Panc1 (cell line): ENCODE measurements around the gene NTN4.

Experiments used
- CTCF ChIP-seq: fragments of 450-650 bp; IDR thresholded peaks from 2 replicates; pipeline ENCODE4 v1.5.1; 2017; ENCODE audit warnings: mild to moderate bottlenecking
- SIN3A ChIP-seq: IDR thresholded peaks from 2 replicates; pipeline ENCODE4 v1.6.1; 2012; ENCODE audit warnings: low read depth, mild to moderate bottlenecking, low read length, moderate library complexity, borderline replicate concordance; ENCODE audit not compliant: insufficient read depth
- TF ChIP-seq, protein P1 (sequence below), 2 experiments: IDR thresholded peaks; 2 replicates each; pipeline ENCODE4 v1.6.1; 2011 to 2012; ENCODE audit warnings: low read depth in 2 of 2, control low read depth in 1 of 2, low read length in 1 of 2, mild to moderate bottlenecking in 1 of 2, moderate library complexity in 1 of 2; ENCODE audit not compliant: insufficient read depth in 1 of 2

- TF ChIP-seq, protein P1, sequence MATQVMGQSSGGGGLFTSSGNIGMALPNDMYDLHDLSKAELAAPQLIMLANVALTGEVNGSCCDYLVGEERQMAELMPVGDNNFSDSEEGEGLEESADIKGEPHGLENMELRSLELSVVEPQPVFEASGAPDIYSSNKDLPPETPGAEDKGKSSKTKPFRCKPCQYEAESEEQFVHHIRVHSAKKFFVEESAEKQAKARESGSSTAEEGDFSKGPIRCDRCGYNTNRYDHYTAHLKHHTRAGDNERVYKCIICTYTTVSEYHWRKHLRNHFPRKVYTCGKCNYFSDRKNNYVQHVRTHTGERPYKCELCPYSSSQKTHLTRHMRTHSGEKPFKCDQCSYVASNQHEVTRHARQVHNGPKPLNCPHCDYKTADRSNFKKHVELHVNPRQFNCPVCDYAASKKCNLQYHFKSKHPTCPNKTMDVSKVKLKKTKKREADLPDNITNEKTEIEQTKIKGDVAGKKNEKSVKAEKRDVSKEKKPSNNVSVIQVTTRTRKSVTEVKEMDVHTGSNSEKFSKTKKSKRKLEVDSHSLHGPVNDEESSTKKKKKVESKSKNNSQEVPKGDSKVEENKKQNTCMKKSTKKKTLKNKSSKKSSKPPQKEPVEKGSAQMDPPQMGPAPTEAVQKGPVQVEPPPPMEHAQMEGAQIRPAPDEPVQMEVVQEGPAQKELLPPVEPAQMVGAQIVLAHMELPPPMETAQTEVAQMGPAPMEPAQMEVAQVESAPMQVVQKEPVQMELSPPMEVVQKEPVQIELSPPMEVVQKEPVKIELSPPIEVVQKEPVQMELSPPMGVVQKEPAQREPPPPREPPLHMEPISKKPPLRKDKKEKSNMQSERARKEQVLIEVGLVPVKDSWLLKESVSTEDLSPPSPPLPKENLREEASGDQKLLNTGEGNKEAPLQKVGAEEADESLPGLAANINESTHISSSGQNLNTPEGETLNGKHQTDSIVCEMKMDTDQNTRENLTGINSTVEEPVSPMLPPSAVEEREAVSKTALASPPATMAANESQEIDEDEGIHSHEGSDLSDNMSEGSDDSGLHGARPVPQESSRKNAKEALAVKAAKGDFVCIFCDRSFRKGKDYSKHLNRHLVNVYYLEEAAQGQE (IDR thresholded peaks at IDR 0.05; ENCODE audit: insufficient read depth in 1 of 2, low read depth in 2 of 2, low read length in 1 of 2): no peak
- TF ChIP-seq CTCF: no peak
- TF ChIP-seq SIN3A: no peak
These were observed 34.2 kb downstream of the NTN4 start for GRCh38 chr12:95756362-95756761.
